ENCODE measurements around the gene CHID1. TPM values are rescaled to one million over a fixed set of nuclear protein-coding genes. Genes with fewer than 3 reads are reported as not detected.

Gene CHID1
- total and polyA plus RNA-seq, 9 of the 15 experiments (the other 6 are each of a cell fraction or from before 2014, with no cell fraction given) = 15.1 to 108 (median 39.8) TPM

GRCh38 chr11:842370-843002, 68.1 kb downstream of the CHID1 start, which contains the start of the genes POLR2L and TSPAN4 (continued):
- TF ChIP-seq VEZF1 (CRISPR knock-in tag; IDR thresholded peaks at IDR 0.05) = peak; percentile 84
- TF ChIP-seq ZBTB40 (IDR thresholded peaks at IDR 0.05) = peak; percentile 49; the same call in 1 of the 2 replicates
- TF ChIP-seq ZBTB40 (CRISPR knock-in tag; IDR thresholded peaks at IDR 0.05) = no peak
- TF ChIP-seq CLOCK (CRISPR knock-in tag; IDR thresholded peaks at IDR 0.05; ENCODE audit: borderline replicate concordance) = no peak
- peak; percentile 73; the same call in 1 of the 2 replicates for TF ChIP-seq MBD2 (IDR thresholded peaks at IDR 0.05; ENCODE audit: borderline replicate concordance, low read depth)
- TF ChIP-seq PPARD (CRISPR knock-in tag; IDR thresholded peaks at IDR 0.05) = no peak
- peak; percentile 70 for TF ChIP-seq FOXM1 (IDR thresholded peaks at IDR 0.05; ENCODE audit: low read depth)
- 0 out of 2 replicates have a peak, but pooled peaks have one; percentile 26 for TF ChIP-seq FOXM1 (CRISPR knock-in tag; IDR thresholded peaks at IDR 0.05; ENCODE audit: low read depth)
- 0 out of 2 replicates have a peak, but pooled peaks have one; percentile 58 for TF ChIP-seq SREBF1 (IDR thresholded peaks at IDR 0.05; ENCODE audit: borderline replicate concordance, low read depth, low read length)
- no peak for TF ChIP-seq ZNF311 (CRISPR knock-in tag; IDR thresholded peaks at IDR 0.05)
- 0 out of 2 replicates have a peak, but pooled peaks have one; percentile 38 for TF ChIP-seq HIVEP1 (CRISPR knock-in tag; IDR thresholded peaks at IDR 0.05)
- TF ChIP-seq HDAC8 (tag; IDR thresholded peaks at IDR 0.05) = peak; percentile 77; the same call in 1 of the 2 replicates
- TF ChIP-seq TFAP4 (CRISPR knock-in tag; IDR thresholded peaks at IDR 0.05; ENCODE audit: borderline replicate concordance) = peak; percentile 45
